B cell (primary cell): ENCODE results near the gene PRR14L. TPM values are rescaled to one million over a fixed set of nuclear protein-coding genes. Genes with fewer than 3 reads are reported as not detected.
A peak's percentile ranks its signal among the peaks of the same experiment; 100 is the strongest.

Experiments
- ATAC-seq: fragments of 200-7000 bp; cut with Tn5 transposase; one replicate; pipeline ENCODE4 v1.10.0; 2021; ENCODE audit warnings: low read depth, mild to moderate bottlenecking, moderate number of reproducible peaks, moderate library complexity
- CTCF ChIA-PET: fragments of 350-600 bp; sonication (Branson Sonifier 250); formaldehyde crosslinking; loops from one replicate; lab custom pipeline; 2021; ENCODE audit warnings: antibody characterized with exemption, inconsistent platforms; lab: Charles Lee
- POLR2A ChIA-PET: fragments of 350-600 bp; sonication (Branson Sonifier 250); formaldehyde crosslinking; loops from one replicate; lab custom pipeline; 2021; ENCODE audit warnings: antibody characterized with exemption; lab: Charles Lee
- DNase-seq: peaks from one replicate; pipeline ENCODE4 v3.0.0; 2013
- H2AFZ ChIP-seq: 2 replicates; pipeline ENCODE4 v1.6.1; 2012; ENCODE audit warnings: mild to moderate bottlenecking, low read depth, low read length; ENCODE audit not compliant: insufficient read depth, poor library complexity, severe bottlenecking
- H3K27ac ChIP-seq, 2 donors: 1 replicate in 1 of 2; 2 replicates in 1 of 2; pipeline ENCODE4 v1.5.1; 2012 to 2013; ENCODE audit warnings: low read length in 2 of 2, mild to moderate bottlenecking in 2 of 2, moderate library complexity in 1 of 2
- H3K27me3 ChIP-seq, 4 experiments: fragments of 200-600 bp in 1 of 4; sonication (generic) in 1 of 4; replicated peaks in 1 of 4; 1 replicate in 2 of 4; 2 replicates in 2 of 4; pipeline versions ENCODE4 v1.6.1 to v1.7.0; 2013 to 2016; ENCODE audit warnings: low read length in 3 of 4, mild to moderate bottlenecking in 2 of 4, mixed read lengths in 1 of 4, moderate library complexity in 1 of 4; ENCODE audit not compliant: insufficient read depth in 4 of 4, control insufficient read depth in 3 of 4; ENCODE audit errors: control extremely low read depth in 1 of 4
- H3K36me3 ChIP-seq, 2 experiments: replicated peaks in 1 of 2; 1 replicate in 1 of 2; 2 replicates in 1 of 2; pipeline versions ENCODE4 v1.6.1 to v1.7.1; 2013; ENCODE audit warnings: low read length in 1 of 2; ENCODE audit not compliant: insufficient read depth in 2 of 2, control insufficient read depth in 1 of 2; ENCODE audit errors: control extremely low read depth in 1 of 2, extremely low read depth in 1 of 2
- H3K4me1 ChIP-seq, 2 donors: fragments of 200-600 bp in 1 of 2; sonication (generic) in 1 of 2; 1 replicate in 1 of 2; 2 replicates in 1 of 2; pipeline versions ENCODE4 v1.5.1 to v1.6.1; 2013 to 2017; ENCODE audit warnings: low read length in 2 of 2; ENCODE audit not compliant: control insufficient read depth in 2 of 2, insufficient read depth in 2 of 2
- H3K4me2 ChIP-seq: replicated peaks from 2 replicates; pipeline ENCODE3; 2012; ENCODE audit warnings: mild to moderate bottlenecking, low read depth, low read length; ENCODE audit not compliant: poor library complexity, severe bottlenecking
- H3K4me3 ChIP-seq, 5 experiments: fragments of 200-600 bp in 1 of 5; sonication (generic) in 1 of 5; 1 replicate in 3 of 5; 2 replicates in 2 of 5; pipeline versions ENCODE4 v1.5.1 to v1.7.0; 2011 to 2016; ENCODE audit warnings: low read length in 4 of 5, mild to moderate bottlenecking in 4 of 5, low read depth in 2 of 5, control low read depth in 1 of 5, moderate library complexity in 1 of 5; ENCODE audit not compliant: insufficient read depth in 1 of 5; ENCODE audit errors: control extremely low read depth in 1 of 5, extremely low read depth in 1 of 5
- H3K79me2 ChIP-seq: fragments of 200-600 bp; sonication (generic); one replicate; pipeline ENCODE4 v1.6.0; 2016; ENCODE audit warnings: low read length; ENCODE audit not compliant: control insufficient read depth, insufficient read depth
- H3K9ac ChIP-seq: fragments of 200-600 bp; sonication (generic); 2 replicates; pipeline ENCODE4 v1.6.1; 2017; ENCODE audit warnings: mild to moderate bottlenecking, low read length, moderate library complexity
- H3K9me3 ChIP-seq, 3 donors: one replicate each; pipeline versions ENCODE4 v1.6.1 to v1.7.1; 2013; ENCODE audit warnings: low read length in 2 of 3; ENCODE audit not compliant: control insufficient read depth in 2 of 3, insufficient read depth in 1 of 3; ENCODE audit errors: control extremely low read depth in 1 of 3
- H4K20me1 ChIP-seq: 2 replicates; pipeline ENCODE4 v1.6.0; 2012; ENCODE audit warnings: mild to moderate bottlenecking, low read length; ENCODE audit not compliant: insufficient read depth, control insufficient read depth, poor library complexity, severe bottlenecking
- H3K27ac Mint-ChIP-seq: one replicate; pipeline ENCODE4 v1.8.0; 2021; ENCODE audit warnings: mixed read lengths
- H3K27me3 Mint-ChIP-seq: one replicate; pipeline ENCODE4 v1.8.0; 2021; ENCODE audit warnings: mixed read lengths
- H3K4me1 Mint-ChIP-seq: one replicate; pipeline ENCODE4 v1.8.0; 2021; ENCODE audit warnings: mixed read lengths
- H3K4me3 Mint-ChIP-seq: one replicate; pipeline ENCODE4 v1.8.0; 2021; ENCODE audit warnings: mixed read lengths
- H3K9me3 Mint-ChIP-seq: one replicate; pipeline ENCODE4 v1.8.0; 2022; ENCODE audit warnings: mixed read lengths; ENCODE audit not compliant: insufficient read depth
- CTCF ChIP-seq: fragments of 200-600 bp; IDR thresholded peaks from one replicate; pipeline ENCODE4 v1.8.0; 2022; ENCODE audit warnings: antibody characterized with exemption, mild to moderate bottlenecking
- EZH2 ChIP-seq: IDR thresholded peaks from 2 replicates; pipeline ENCODE4 v1.6.1; 2012; ENCODE audit warnings: borderline replicate concordance, low read depth, mild to moderate bottlenecking, moderate library complexity, low read length; ENCODE audit not compliant: insufficient read depth, poor library complexity, severe bottlenecking
- WGBS: methylation state at CpG from one replicate; pipeline ENCODE4 v1.1.5; 2013; ENCODE audit warnings: missing lambda C conversion rate; ENCODE audit not compliant: insufficient coverage; 5-methylcytosine and 5-hydroxymethylcytosine counted together
- intact Hi-C: fragments of 100-400 bp; cut with micrococcal nuclease; formaldehyde crosslinking; loops from one replicate; pipeline ENCODE4 v1.10.0; 2022
- polyA plus RNA-seq: library from polyadenylated mRNA; depleted of rRNA; stranded (reverse); fragments of >200 nt; gene quantifications from 2 replicates; pipeline ENCODE4 v1.2.3, GENCODE V29; 2012
- total RNA-seq, 2 donors: library from RNA; stranded (reverse); fragments of 120-200 nt in 1 of 2; gene quantifications; 1 replicate in 1 of 2; 2 replicates in 1 of 2; pipeline versions ENCODE4 v1.2.3 to v1.2.4, GENCODE V29; 2013 to 2022

PRR14L gene
- total and polyA plus RNA-seq, 2 donors (not counting 1 experiment from before 2014, with no cell fraction given) = 8.5 to 69.6 TPM

- peak overlapping the region; percentile 14 for H3K9ac ChIP-seq
- Mint-ChIP-seq H3K27ac (peak overlapping the region; percentile 80), H3K4me3 (peak overlapping the region; percentile 74), H3K9me3 (no peaks in the 10 kb centered on the region), H3K4me1 (peaks cover 35% of the 10 kb centered on the region), H3K27me3 (no peaks in the 10 kb centered on the region)
- TF ChIP-seq EZH2 (no peak), CTCF (no peak)
- DNase-seq (peak; percentile 67), ATAC-seq (peak; percentile 82)
- no peaks in the 10 kb centered on the region for H4K20me1 ChIP-seq
- H3K9me3 ChIP-seq = no peaks in the 10 kb centered on the region
- H3K79me2 ChIP-seq = peaks cover 16% of the 10 kb centered on the region
- intact Hi-C loops = loop anchor here (5.0 kb wide), 1 partner anchor 38 kb away; the partner anchor contains the start of genes DEPDC5 and PRR14L
- CTCF ChIA-PET = interaction anchor here (0.8 to 1.4 kb wide), 4 partner anchors 21 to 157 kb away, joined by 3 to 4 read pairs (median 4); no protein-coding TSS in a partner anchor
- H3K4me2 ChIP-seq = peak overlapping the region; percentile 38
- H3K4me1 ChIP-seq = peaks cover 24 to 35% of the 10 kb centered on the region in 2 donors
- H3K4me3 ChIP-seq = peak overlapping the region in 1 of 5 experiments; percentile 11
- peak overlapping the region; percentile 8 to 64 for H3K27ac ChIP-seq
- peak overlapping the region; percentile 37 for H2AFZ ChIP-seq
- no peaks in the 10 kb centered on the region for H3K27me3 ChIP-seq
- POLR2A ChIA-PET = interaction anchor here (0.6 to 0.7 kb wide), 3 partner anchors 135 to 388 kb away, joined by 3 to 7 read pairs (median 5); no protein-coding TSS in a partner anchor
- WGBS = no CpG with 5 or more reads among the region's 2 CpGs
- peaks cover 1 to 9% of the 10 kb centered on the region in 2 experiments for H3K36me3 ChIP-seq
These were observed 40.3 kb upstream of the PRR14L start for GRCh38 chr22:31790240-31790639.

DNA sequence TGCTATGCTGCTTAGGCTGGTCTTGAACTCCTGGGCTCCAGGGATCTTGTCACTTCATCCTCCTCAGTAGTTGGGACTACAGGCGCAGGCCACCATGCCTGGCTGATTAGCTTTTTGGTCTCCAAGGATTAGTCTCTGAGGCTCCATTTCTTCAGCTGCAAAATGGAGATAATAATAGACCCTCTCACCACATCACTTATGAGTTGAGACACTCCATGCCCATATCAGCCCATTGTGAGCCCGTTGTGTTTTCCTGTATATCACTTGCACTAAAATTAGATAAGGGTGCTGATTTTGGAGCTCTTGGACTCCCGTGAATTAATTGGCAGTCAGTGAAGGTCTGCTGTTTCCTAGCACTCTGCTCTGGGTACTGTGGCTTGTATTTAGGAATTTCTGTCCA lies 39.9 kb upstream of the PRR14L start:
- H3K4me1 Mint-ChIP-seq = peaks cover 35% of the 10 kb centered on the region
- ChIA-PET CTCF (interaction anchor here (0.9 to 1.4 kb wide), 5 partner anchors 21 to 159 kb away, joined by 3 to 4 read pairs (median 4); no protein-coding TSS in a partner anchor), POLR2A (interaction anchor here (0.6 to 0.9 kb wide), 3 partner anchors 128 to 388 kb away, joined by 3 to 5 read pairs (median 3); partner anchors contain the start of gene PISD)
- peak overlapping the region; percentile 74 for H3K4me3 Mint-ChIP-seq
- peak overlapping the region; percentile 38 for H3K4me2 ChIP-seq
- H3K27me3 ChIP-seq = no peaks in the 10 kb centered on the region
- H2AFZ ChIP-seq = peak overlapping the region; percentile 37
- no peaks in the 10 kb centered on the region for H3K27me3 Mint-ChIP-seq
- 83% methylated on average over 2 of the region's 3 CpGs for WGBS
- DNase-seq (no peak), ATAC-seq (no peak)
- H3K27ac ChIP-seq = peak overlapping the region; percentile 8 to 64
- H3K79me2 ChIP-seq = peaks cover 16% of the 10 kb centered on the region
- H3K9ac ChIP-seq = peak overlapping the region; percentile 14
- peak overlapping the region; percentile 80 for H3K27ac Mint-ChIP-seq
- H3K4me1 ChIP-seq = peaks cover 24 to 33% of the 10 kb centered on the region in 2 donors
- peaks cover 1 to 9% of the 10 kb centered on the region in 2 experiments for H3K36me3 ChIP-seq
- no peak for TF ChIP-seq EZH2
- no peak for TF ChIP-seq CTCF
- H3K4me3 ChIP-seq = peak overlapping the region in 1 of 5 experiments; percentile 11
- no peaks in the 10 kb centered on the region for H4K20me1 ChIP-seq
- no peaks in the 10 kb centered on the region for H3K9me3 Mint-ChIP-seq
- intact Hi-C loops = loop anchor here (5.0 kb wide), 1 partner anchor 38 kb away; the partner anchor contains the start of genes DEPDC5 and PRR14L
- no peaks in the 10 kb centered on the region for H3K9me3 ChIP-seq
